Vagina (tissue), 2 donors: ENCODE data around the gene CTNND2.

Experiments used
- POLR2AphosphoS5 ChIP-seq, 2 donors: sonication (generic); formaldehyde crosslinking; IDR thresholded peaks; one replicate each; pipeline ENCODE4 v1.9.0; 2017; ENCODE audit warnings: antibody characterized with exemption in 2 of 2, mild to moderate bottlenecking in 2 of 2, low read depth in 1 of 2; ENCODE audit not compliant: insufficient read depth in 1 of 2
- TF ChIP-seq, protein P1 (sequence below), 3 experiments: fragments of 450-650 bp in 2 of 3; fragments of 200-600 bp in 1 of 3; sonication (generic) in 1 of 3; IDR thresholded peaks; one replicate each; pipeline ENCODE4 v1.5.1; 2017 to 2019; ENCODE audit warnings: antibody characterized with exemption in 3 of 3, mild to moderate bottlenecking in 2 of 3, moderate library complexity in 2 of 3

- TF ChIP-seq, protein P1, sequence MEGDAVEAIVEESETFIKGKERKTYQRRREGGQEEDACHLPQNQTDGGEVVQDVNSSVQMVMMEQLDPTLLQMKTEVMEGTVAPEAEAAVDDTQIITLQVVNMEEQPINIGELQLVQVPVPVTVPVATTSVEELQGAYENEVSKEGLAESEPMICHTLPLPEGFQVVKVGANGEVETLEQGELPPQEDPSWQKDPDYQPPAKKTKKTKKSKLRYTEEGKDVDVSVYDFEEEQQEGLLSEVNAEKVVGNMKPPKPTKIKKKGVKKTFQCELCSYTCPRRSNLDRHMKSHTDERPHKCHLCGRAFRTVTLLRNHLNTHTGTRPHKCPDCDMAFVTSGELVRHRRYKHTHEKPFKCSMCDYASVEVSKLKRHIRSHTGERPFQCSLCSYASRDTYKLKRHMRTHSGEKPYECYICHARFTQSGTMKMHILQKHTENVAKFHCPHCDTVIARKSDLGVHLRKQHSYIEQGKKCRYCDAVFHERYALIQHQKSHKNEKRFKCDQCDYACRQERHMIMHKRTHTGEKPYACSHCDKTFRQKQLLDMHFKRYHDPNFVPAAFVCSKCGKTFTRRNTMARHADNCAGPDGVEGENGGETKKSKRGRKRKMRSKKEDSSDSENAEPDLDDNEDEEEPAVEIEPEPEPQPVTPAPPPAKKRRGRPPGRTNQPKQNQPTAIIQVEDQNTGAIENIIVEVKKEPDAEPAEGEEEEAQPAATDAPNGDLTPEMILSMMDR (IDR thresholded peaks at IDR 0.05): no peak
- no peak for TF ChIP-seq POLR2AphosphoS5 (IDR thresholded peaks at IDR 0.05; ENCODE audit: insufficient read depth in 1 of 2, low read depth in 1 of 2)
Measured at GRCh38 chr5:11429254-11429653, 475.0 kb downstream of the CTNND2 start.
